Stimulated activated effector memory CD8-positive, alpha-beta T cell treated with anti-CD3 and anti-CD28 coated beads, Interleukin-12 subunit alpha, Interleukin-12 subunit beta, amount 100 ng/mL, for 72 hours (primary cell): ENCODE data around the gene PRKAG1.

Experiments used
- ATAC-seq: fragments of 150-1000 bp; cut with Tn5 transposase; 2 replicates; pipeline ENCODE4 v1.10.0; 2021
- DNase-seq, 2 donors: peaks; one replicate each; pipeline ENCODE4 v3.0.0; 2021 to 2022; ENCODE audit warnings: low spot score in 2 of 2
- H3K27ac Mint-ChIP-seq: one replicate; pipeline ENCODE4 v1.8.0; 2022; ENCODE audit warnings: mild to moderate bottlenecking, mixed read lengths
- H3K36me3 Mint-ChIP-seq: one replicate; pipeline ENCODE4 v1.8.0; 2022; ENCODE audit warnings: mild to moderate bottlenecking, mixed read lengths
- H3K4me1 Mint-ChIP-seq: one replicate; pipeline ENCODE4 v1.8.0; 2022; ENCODE audit warnings: mixed read lengths
- H3K4me3 Mint-ChIP-seq: one replicate; pipeline ENCODE4 v1.8.0; 2022; ENCODE audit warnings: mild to moderate bottlenecking, mixed read lengths
- H3K9me3 Mint-ChIP-seq: one replicate; pipeline ENCODE4 v1.8.0; 2022; ENCODE audit warnings: mixed read lengths

Gene PRKAG1

DNA sequence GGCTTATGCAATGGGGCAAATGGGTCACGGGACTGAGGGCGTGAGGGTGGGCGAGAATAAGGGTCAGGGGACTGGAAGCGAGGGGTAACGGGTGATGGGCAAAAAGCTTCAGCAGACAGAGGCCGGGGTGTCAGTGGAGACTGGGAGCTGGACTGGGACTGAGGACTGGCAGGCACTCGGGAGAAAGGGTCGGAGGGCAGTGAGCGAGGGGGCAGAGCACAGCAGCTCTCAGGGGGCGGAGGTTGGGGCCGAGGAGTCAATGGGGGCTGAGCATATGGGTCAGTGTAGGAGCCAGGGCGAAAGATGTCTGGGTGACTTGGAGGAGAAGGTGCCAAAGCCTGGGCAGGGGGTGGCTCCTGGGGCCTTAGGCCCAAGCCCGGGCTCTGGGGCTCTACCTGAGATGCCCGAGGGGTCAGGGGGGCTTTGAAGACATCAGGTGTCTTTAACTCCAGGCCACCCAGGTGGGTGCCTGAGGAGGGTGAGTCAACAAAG is 21.8 kb upstream of the PRKAG1 start:
- Mint-ChIP-seq H3K27ac (peak overlapping the region; percentile 43), H3K9me3 (no peaks in the 10 kb centered on the region), H3K36me3 (peaks cover 92% of the 10 kb centered on the region), H3K4me1 (peaks cover 17% of the 10 kb centered on the region), H3K4me3 (no peak overlapping the region)
- DNase-seq (no peak), ATAC-seq (no peak)

- no peak for ATAC-seq
- Mint-ChIP-seq H3K9me3 (no peaks in the 10 kb centered on the region), H3K4me3 (no peak overlapping the region), H3K4me1 (peaks cover 15% of the 10 kb centered on the region), H3K36me3 (peaks cover 92% of the 10 kb centered on the region), H3K27ac (peak overlapping the region; percentile 37)
- DNase-seq = no peak
These were observed 21.1 kb upstream of the PRKAG1 start for GRCh38 chr12:49039421-49040363.

DNA sequence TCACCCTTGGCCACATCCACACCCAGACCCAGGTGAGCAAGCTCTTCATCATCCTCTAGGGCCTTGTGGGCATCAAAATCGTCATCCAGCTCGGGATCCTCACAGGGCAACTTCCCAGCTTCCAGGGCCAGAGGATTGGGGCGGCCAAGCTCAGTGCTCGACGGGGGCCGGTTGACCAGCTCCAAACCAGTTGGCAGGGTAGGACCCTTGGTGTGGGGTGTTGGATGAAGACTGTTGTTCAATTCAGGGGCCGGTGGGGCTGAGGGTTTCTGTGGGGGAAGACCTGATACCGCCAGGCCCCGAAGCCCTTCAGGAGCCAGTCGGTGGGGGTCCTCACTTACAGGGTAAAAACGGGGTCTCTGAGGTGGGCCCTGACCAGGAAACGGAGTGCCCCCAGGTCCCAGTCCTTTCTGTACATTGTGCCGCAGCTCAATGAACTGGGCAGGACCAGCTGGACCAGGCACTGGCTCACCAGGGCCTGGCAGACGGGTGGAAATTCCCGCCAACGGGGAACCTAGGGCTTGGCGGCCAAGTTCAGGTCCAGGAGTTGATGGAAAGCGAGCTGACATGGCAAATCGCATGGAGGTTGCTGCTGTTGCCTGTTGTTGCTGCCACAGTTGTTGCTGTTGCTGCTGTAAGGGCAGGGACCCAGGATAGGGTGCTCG is 19.8 kb upstream of the PRKAG1 start:
- peaks cover 2% of the 10 kb centered on the region for H3K4me1 Mint-ChIP-seq
- H3K27ac Mint-ChIP-seq = no peak overlapping the region
- peaks cover 92% of the 10 kb centered on the region for H3K36me3 Mint-ChIP-seq
- ATAC-seq (no peak), DNase-seq (no peak)
- H3K4me3 Mint-ChIP-seq = no peak overlapping the region
- H3K9me3 Mint-ChIP-seq = no peaks in the 10 kb centered on the region

DNA sequence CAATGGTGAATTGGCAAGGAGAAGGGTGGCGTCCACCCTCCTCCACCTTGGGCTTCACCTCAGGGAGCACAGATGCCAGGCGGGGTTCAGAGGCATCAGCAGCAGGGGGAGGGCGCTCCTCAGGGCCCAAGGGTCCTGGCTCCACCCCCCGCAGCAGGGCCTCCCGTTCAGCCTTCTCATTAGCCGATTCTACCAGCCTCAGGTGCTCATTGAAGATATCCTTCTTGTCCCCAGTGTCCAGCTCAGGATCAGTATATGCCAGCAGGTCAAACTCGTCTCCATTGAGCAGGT is 19.3 kb upstream of the PRKAG1 start:
- no peak overlapping the region for H3K4me3 Mint-ChIP-seq
- ATAC-seq (no peak), DNase-seq (no peak)
- H3K9me3 Mint-ChIP-seq = no peaks in the 10 kb centered on the region
- H3K36me3 Mint-ChIP-seq = peaks cover 92% of the 10 kb centered on the region
- no peak overlapping the region for H3K27ac Mint-ChIP-seq
- H3K4me1 Mint-ChIP-seq = no peaks in the 10 kb centered on the region

- no peak overlapping the region for H3K4me3 Mint-ChIP-seq
- no peaks in the 10 kb centered on the region for H3K9me3 Mint-ChIP-seq
- DNase-seq (no peak), ATAC-seq (no peak)
- H3K27ac Mint-ChIP-seq = no peak overlapping the region
- peaks cover 92% of the 10 kb centered on the region for H3K36me3 Mint-ChIP-seq
- no peaks in the 10 kb centered on the region for H3K4me1 Mint-ChIP-seq
These were observed 18.8 kb upstream of the PRKAG1 start for GRCh38 chr12:49037111-49037946.

GRCh38 chr12:49036029-49036428 is 17.5 kb upstream of the PRKAG1 start:
- Mint-ChIP-seq H3K4me1 (no peaks in the 10 kb centered on the region), H3K4me3 (no peak overlapping the region), H3K9me3 (no peaks in the 10 kb centered on the region), H3K36me3 (peaks cover 94% of the 10 kb centered on the region), H3K27ac (peak overlapping the region; percentile 12)
- DNase-seq (no peak), ATAC-seq (no peak)

- H3K4me3 Mint-ChIP-seq = no peak overlapping the region
- peaks cover 94% of the 10 kb centered on the region for H3K36me3 Mint-ChIP-seq
- H3K27ac Mint-ChIP-seq = no peak overlapping the region
- H3K9me3 Mint-ChIP-seq = no peaks in the 10 kb centered on the region
- DNase-seq (no peak), ATAC-seq (no peak)
- H3K4me1 Mint-ChIP-seq = no peaks in the 10 kb centered on the region
These were observed 15.7 kb upstream of the PRKAG1 start for GRCh38 chr12:49034286-49034622.

DNA sequence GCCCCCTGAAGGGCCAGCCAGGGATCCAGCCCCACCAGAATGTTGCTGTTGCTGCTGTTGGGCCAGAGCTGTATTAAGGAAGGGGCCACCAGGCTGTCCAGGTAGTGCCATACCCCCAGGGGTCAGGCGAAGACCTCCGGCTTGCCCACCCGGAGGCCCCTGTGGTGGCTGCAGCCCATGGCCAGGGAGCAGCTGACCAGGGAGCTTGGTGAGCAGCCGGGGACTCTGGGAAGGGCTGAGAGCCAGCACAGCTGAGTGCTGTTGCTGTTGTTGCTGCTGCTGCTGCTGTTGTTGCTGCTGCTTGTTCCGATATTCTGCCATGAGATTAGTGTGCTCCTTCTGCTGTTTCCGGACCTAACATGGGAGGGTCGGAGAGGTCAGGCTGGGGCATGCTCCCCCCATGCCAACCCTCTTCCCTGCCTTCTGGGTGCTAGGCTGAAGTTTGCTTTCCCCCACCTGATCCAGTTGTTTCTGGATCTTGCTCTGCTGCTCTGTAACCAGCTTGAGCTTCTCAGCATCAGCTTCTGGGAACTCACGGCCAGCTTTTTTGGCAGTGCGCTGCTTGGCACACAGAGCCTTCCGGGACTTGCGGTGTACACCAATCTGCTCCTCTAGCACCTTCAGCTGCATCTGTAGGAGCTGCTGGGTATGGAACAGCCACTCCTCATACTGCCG is 15.2 kb upstream of the PRKAG1 start:
- ATAC-seq (no peak), DNase-seq (no peak)
- Mint-ChIP-seq H3K36me3 (peaks cover 94% of the 10 kb centered on the region), H3K9me3 (no peaks in the 10 kb centered on the region), H3K27ac (no peak overlapping the region), H3K4me1 (no peaks in the 10 kb centered on the region), H3K4me3 (no peak overlapping the region)

DNA sequence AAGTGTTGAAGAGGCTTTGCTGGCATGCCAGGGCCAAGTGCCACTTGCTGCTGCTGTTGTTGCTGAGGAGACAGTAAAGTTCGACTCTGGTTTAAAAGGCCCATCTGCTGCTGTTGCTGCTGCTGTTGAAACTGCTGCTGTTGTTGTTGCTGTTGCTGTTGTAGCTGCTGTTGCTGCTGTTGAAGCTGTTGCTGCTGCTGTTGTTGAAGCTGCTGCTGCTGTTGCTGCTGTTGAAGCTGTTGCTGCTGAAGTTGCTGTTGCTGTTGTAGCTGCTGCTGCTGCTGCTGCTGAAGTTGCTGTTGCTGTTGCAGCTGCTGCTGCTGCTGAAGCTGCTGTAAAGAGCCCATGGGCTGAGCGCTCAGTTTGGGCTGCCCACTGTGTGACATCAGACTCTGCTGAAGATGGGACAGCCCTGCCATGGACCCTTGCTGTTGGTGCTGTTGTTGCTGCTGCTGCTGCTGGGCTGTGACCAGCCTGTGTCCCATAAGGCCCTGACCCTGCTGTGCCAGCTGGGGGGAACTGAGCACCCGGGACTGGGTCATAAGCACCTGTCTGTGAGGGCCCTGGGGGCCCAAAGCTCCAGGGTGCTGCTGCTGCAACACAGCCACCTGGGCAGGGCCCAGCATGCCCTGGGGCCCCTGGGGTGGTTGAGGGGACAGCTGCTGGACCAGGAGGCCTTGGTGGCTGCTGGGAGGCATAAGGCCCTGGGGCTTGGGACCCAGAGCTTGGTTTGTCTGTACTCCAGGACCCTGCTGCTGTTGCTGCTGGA is 14.3 kb upstream of the PRKAG1 start:
- peaks cover 94% of the 10 kb centered on the region for H3K36me3 Mint-ChIP-seq
- ATAC-seq = peak; percentile 9

DNA sequence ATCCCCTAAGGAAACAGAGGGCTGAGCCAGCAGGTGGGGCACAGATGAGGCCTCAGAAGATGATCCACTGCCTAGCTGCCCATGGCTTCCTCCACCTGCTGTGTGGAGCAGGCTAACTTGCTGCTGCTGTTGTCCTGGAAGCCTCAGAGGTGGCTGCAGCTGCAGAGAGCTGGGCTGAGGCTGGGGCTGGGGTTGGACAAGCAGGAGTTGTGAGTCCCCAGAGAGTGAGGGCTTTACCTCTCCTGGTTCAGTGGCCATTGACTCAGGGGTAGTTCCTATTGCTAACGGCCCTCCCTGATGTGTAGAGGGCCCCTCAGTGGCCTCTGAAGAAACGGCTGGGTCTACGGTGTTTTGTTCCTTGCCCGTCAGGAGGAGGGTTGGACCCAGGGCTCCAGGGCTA is 13.7 kb upstream of the PRKAG1 start:
- Mint-ChIP-seq H3K27ac (no peak overlapping the region), H3K9me3 (no peaks in the 10 kb centered on the region), H3K36me3 (peaks cover 95% of the 10 kb centered on the region), H3K4me3 (no peak overlapping the region), H3K4me1 (no peaks in the 10 kb centered on the region)
- DNase-seq (no peak), ATAC-seq (no peak)

More for the DNA sequence above, 14.3 kb upstream of the PRKAG1 start:
- no peak overlapping the region for H3K4me3 Mint-ChIP-seq
- no peaks in the 10 kb centered on the region for H3K9me3 Mint-ChIP-seq
- no peak overlapping the region for H3K27ac Mint-ChIP-seq
- no peak for DNase-seq
- H3K4me1 Mint-ChIP-seq = no peaks in the 10 kb centered on the region

DNA sequence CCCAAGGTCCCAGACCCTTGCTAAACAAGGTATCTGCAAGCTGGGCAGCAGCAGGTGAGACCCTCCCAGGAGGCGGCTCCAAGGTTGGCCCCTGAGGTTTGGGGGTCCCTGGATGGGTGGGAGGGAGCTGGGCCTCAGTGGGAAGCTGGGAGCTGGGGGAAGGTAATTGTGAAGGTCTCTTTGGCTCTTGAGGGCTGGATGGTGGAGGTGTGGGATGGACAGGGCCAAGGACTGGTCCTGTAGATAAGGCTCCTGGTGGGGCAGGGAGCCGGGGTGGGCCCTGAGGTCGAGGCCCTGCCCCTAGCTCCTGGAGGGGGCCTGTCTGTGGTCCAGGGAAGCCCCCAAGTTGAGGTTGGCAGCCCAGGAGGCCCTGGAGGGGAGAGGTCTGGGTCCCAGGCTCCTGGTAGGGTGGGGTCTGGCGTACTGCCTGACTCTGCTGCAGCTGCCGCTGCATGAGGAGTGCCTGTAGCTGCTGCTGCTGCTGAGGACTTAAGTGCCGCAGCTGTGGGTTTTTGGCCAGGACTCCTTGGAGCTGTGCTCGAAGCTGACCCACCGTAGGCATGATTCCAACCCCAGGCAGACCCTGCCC is 13.1 kb upstream of the PRKAG1 start:
- no peaks in the 10 kb centered on the region for H3K9me3 Mint-ChIP-seq
- peaks cover 95% of the 10 kb centered on the region for H3K36me3 Mint-ChIP-seq
- no peak for ATAC-seq
- no peaks in the 10 kb centered on the region for H3K4me1 Mint-ChIP-seq
- DNase-seq = no peak
- H3K27ac Mint-ChIP-seq = peak overlapping the region; percentile 69
- no peak overlapping the region for H3K4me3 Mint-ChIP-seq

DNA sequence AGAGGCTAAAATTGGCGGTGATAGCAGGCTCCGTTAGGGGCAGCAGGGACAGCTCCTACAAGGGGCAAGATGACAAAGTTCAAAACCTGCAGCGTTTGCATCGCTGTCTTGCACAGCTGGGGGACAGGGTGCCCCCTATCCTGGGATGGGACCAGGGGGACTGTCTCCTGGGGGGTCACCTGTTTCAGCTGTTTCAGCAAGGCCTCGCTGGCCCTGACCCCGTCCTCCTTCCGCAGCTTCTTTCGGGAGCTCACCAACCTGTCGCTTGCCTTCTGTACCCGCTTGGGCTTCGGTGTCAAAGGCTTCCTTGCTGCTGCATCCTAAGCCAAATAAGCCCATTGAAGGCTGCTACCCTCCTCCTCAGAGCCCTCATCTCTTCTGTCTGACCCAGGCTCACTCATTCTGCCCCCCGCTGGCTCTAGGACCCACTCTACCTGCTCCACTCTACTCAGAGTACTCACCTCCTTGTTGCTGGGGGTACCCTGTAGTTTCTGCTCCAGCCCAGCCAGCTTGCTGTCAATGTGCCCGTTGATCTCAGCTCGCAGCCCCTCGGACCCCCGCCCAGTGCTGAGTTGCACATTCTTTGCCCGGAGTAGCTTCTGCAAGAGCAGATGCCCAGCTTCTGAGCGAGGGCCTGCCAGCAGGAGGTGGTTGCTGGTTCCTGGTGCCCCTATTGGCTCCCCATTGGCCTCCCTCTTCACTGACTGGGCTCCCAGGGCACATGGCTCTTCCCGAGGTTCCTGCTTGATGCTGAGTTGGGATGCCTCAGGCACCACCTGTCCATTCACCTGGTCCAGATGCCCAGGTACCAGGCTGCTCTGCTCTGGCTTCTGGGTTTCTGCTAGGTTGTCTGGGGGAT is 12.4 kb upstream of the PRKAG1 start:
- no peaks in the 10 kb centered on the region for H3K9me3 Mint-ChIP-seq
- no peak overlapping the region for H3K4me3 Mint-ChIP-seq
- peaks cover 95% of the 10 kb centered on the region for H3K36me3 Mint-ChIP-seq
- no peak for DNase-seq
- H3K4me1 Mint-ChIP-seq = no peaks in the 10 kb centered on the region
- no peak for ATAC-seq
- H3K27ac Mint-ChIP-seq = peak overlapping the region; percentile 69

DNA sequence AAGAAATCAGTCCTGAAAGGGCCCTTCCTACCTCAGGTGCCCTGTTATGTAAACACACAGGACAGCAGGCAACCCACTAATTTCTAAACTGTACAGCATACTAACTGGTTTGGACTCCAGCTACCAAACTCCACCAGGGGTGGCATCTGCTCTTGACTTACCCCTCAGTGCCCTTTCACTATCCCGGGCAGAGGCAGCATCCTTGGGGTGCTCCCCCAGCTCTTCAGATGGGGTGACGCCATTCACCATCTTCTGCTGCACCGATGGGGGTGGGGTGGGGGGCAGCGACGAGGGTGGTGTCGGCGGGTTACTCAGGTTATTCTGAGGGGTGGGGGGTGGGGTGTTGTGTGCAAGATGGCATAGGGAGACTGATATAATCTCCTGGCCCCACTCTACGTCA is 11.5 kb upstream of the PRKAG1 start:
- Mint-ChIP-seq H3K27ac (no peak overlapping the region), H3K4me3 (no peak overlapping the region), H3K9me3 (no peaks in the 10 kb centered on the region), H3K4me1 (no peaks in the 10 kb centered on the region), H3K36me3 (peaks cover 93% of the 10 kb centered on the region)
- no peak for DNase-seq
- ATAC-seq = no peak
